WTC11 (cell line): Measurements from ENCODE around the gene WWOX. TPM values are rescaled to one million over a fixed set of nuclear protein-coding genes. Genes with fewer than 3 reads are reported as not detected.

Experiments used
- ATAC-seq: fragments of 200-7000 bp; cut with Tn5 transposase; 2 replicates; pipeline ENCODE4 v1.10.0; 2021; ENCODE audit warnings: mild to moderate bottlenecking, moderate library complexity
- CTCF ChIA-PET: fragments of 300-600 bp; sonication (Branson Sonifier 250); formaldehyde crosslinking; loops from one replicate; lab custom pipeline; 2021; ENCODE audit warnings: antibody characterized with exemption; lab: Charles Lee
- POLR2A ChIA-PET: fragments of 350-600 bp; sonication (Branson Sonifier 250); formaldehyde crosslinking; loops from one replicate; lab custom pipeline; 2021; ENCODE audit warnings: antibody characterized with exemption; lab: Charles Lee
- DNase-seq: peaks from one replicate; pipeline ENCODE4 v3.0.0; 2021; ENCODE audit warnings: low spot score
- H3K27ac Mint-ChIP-seq: 2 replicates; pipeline ENCODE4 v1.8.0; 2021; ENCODE audit warnings: mixed read lengths
- H3K27me3 Mint-ChIP-seq: 2 replicates; pipeline ENCODE4 v1.8.0; 2021; ENCODE audit warnings: low read depth, mild to moderate bottlenecking, moderate library complexity, mixed read lengths
- H3K36me3 Mint-ChIP-seq: 2 replicates; pipeline ENCODE4 v1.8.0; 2021; ENCODE audit warnings: mixed read lengths
- H3K4me1 Mint-ChIP-seq: 2 replicates; pipeline ENCODE4 v1.8.0; 2022; ENCODE audit warnings: mixed read lengths
- H3K4me3 Mint-ChIP-seq: 2 replicates; pipeline ENCODE4 v1.8.0; 2021; ENCODE audit warnings: mild to moderate bottlenecking, moderate library complexity, mixed read lengths
- H3K9me3 Mint-ChIP-seq: 2 replicates; pipeline ENCODE4 v1.8.0; 2021; ENCODE audit warnings: mixed read lengths
- CBFB ChIP-seq: sonication (generic); formaldehyde crosslinking; IDR thresholded peaks from 2 replicates; pipeline ENCODE4 v1.8.1; 2022; ENCODE audit warnings: mild to moderate bottlenecking, low read depth, missing genetic modification reagents
- HMGA2 ChIP-seq: fragments of 250-450 bp; sonication (Bioruptor Pico); IDR thresholded peaks from 2 replicates; pipeline ENCODE4 v1.4.0; 2021; ENCODE audit warnings: mild to moderate bottlenecking, moderate library complexity
- IRF1 ChIP-seq: sonication (generic); formaldehyde crosslinking; IDR thresholded peaks from 2 replicates; pipeline ENCODE4 v1.8.0; 2023; ENCODE audit warnings: missing genetic modification reagents
- JUN ChIP-seq: sonication (generic); formaldehyde crosslinking; IDR thresholded peaks from 2 replicates; pipeline ENCODE4 v1.8.0; 2023; ENCODE audit warnings: mild to moderate bottlenecking, missing genetic modification reagents
- NFYB ChIP-seq: sonication (generic); formaldehyde crosslinking; conservative IDR thresholded peaks from 2 replicates; pipeline ENCODE4 v1.8.0; 2022; ENCODE audit warnings: low read depth, missing genetic modification reagents
- SOX15 ChIP-seq: fragments of 250-450 bp; sonication (Bioruptor Pico); IDR thresholded peaks from 2 replicates; pipeline ENCODE4 v1.9.0; 2021; ENCODE audit warnings: mild to moderate bottlenecking
- TCF7 ChIP-seq: sonication (generic); formaldehyde crosslinking; IDR thresholded peaks from 2 replicates; pipeline ENCODE4 v1.8.0; 2022; ENCODE audit warnings: mild to moderate bottlenecking, low read depth, missing genetic modification reagents, moderate library complexity
- ZMAT4 ChIP-seq: fragments of 250-450 bp; sonication (Bioruptor Pico); IDR thresholded peaks from 2 replicates; pipeline ENCODE4 v1.9.0; 2021; ENCODE audit warnings: mild to moderate bottlenecking
- ZNF232 ChIP-seq: sonication (generic); formaldehyde crosslinking; IDR thresholded peaks from 2 replicates; pipeline ENCODE4 v1.8.0; 2022; ENCODE audit warnings: mild to moderate bottlenecking, missing genetic modification reagents
- ZNF263 ChIP-seq: sonication (generic); formaldehyde crosslinking; IDR thresholded peaks from 2 replicates; pipeline ENCODE4 v1.8.1; 2022; ENCODE audit warnings: low read depth, mild to moderate bottlenecking, moderate library complexity, missing genetic modification reagents
- ZNF423 ChIP-seq: fragments of 250-450 bp; sonication (Bioruptor Pico); IDR thresholded peaks from 2 replicates; pipeline ENCODE4 v2.1.2; 2022; ENCODE audit warnings: mild to moderate bottlenecking, moderate library complexity
- ZNF671 ChIP-seq: fragments of 250-450 bp; sonication (Bioruptor Pico); IDR thresholded peaks from 2 replicates; pipeline ENCODE4 v1.8.0; 2021; ENCODE audit warnings: mild to moderate bottlenecking
- ZSCAN18 ChIP-seq: fragments of 250-450 bp; sonication (Bioruptor Pico); IDR thresholded peaks from 2 replicates; pipeline ENCODE4 v2.1.2; 2022; ENCODE audit warnings: mild to moderate bottlenecking, moderate library complexity
- total RNA-seq: library from RNA; stranded (reverse); gene quantifications from 3 replicates; pipeline ENCODE4 v1.2.3, GENCODE V29; 2021
- TF ChIP-seq, protein P1 (sequence below): sonication (generic); formaldehyde crosslinking; conservative IDR thresholded peaks from 2 replicates; pipeline ENCODE4 v1.8.1; 2023; ENCODE audit warnings: mild to moderate bottlenecking, low read depth, missing genetic modification reagents, moderate library complexity
- TF ChIP-seq, protein P2 (sequence below): sonication (generic); formaldehyde crosslinking; IDR thresholded peaks from 2 replicates; pipeline ENCODE4 v1.8.0; 2022; ENCODE audit warnings: mild to moderate bottlenecking, missing genetic modification reagents
- TF ChIP-seq, protein P3 (sequence below): sonication (generic); formaldehyde crosslinking; IDR thresholded peaks from 2 replicates; pipeline ENCODE4 v1.8.1; 2023; ENCODE audit warnings: mild to moderate bottlenecking, missing genetic modification reagents, moderate library complexity

WWOX gene
- total RNA-seq, 1 experiment from 2014 or later = 15.7 TPM

DNA sequence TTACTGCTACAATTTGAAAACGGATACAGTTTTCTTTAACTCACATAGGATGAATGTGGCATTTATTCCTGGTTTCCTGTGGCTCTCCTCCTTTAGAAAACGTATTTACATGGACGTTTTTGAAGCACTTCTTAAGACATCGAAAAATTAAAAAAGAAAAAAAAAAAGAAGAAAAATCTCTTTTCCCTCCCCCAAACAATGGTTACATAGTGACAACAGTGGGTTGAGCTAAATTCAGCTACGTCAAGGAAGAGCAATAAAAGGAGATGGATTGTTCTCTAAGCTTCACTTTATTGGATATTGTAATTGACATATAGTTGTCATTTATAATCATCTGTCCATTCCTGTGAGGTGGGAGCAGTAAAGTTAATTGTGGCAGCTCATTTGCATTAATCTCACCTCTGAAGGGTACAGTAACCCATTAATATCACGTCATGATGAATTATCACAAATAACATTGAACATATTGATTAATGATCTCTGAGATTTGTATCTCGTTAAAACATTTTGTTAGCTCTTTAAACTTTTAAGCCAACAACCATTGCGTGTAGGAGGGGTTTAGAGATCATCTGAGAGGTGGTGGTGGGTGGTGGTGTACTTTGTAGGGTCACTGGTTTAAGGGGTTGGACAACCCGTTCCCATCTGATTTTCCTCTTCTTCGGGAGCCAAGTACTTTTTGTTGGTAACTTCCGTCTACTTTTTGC, 184.2 kb downstream of the WWOX start:
- DNase-seq = no peak
- no peak overlapping the region for H3K4me3 Mint-ChIP-seq
- no peaks in the 10 kb centered on the region for H3K36me3 Mint-ChIP-seq
- no peak for ATAC-seq
- no peaks in the 10 kb centered on the region for H3K9me3 Mint-ChIP-seq
- POLR2A ChIA-PET = no interaction called here
- H3K4me1 Mint-ChIP-seq = peaks cover 23% of the 10 kb centered on the region
- H3K27me3 Mint-ChIP-seq = no peaks in the 10 kb centered on the region
- CTCF ChIA-PET = no interaction called here
- no peak overlapping the region; the same call in 1 of the 2 replicates for H3K27ac Mint-ChIP-seq
- no peak for TF ChIP-seq ZNF671 (CRISPR knock-in tag)
- TF ChIP-seq, protein P1, sequence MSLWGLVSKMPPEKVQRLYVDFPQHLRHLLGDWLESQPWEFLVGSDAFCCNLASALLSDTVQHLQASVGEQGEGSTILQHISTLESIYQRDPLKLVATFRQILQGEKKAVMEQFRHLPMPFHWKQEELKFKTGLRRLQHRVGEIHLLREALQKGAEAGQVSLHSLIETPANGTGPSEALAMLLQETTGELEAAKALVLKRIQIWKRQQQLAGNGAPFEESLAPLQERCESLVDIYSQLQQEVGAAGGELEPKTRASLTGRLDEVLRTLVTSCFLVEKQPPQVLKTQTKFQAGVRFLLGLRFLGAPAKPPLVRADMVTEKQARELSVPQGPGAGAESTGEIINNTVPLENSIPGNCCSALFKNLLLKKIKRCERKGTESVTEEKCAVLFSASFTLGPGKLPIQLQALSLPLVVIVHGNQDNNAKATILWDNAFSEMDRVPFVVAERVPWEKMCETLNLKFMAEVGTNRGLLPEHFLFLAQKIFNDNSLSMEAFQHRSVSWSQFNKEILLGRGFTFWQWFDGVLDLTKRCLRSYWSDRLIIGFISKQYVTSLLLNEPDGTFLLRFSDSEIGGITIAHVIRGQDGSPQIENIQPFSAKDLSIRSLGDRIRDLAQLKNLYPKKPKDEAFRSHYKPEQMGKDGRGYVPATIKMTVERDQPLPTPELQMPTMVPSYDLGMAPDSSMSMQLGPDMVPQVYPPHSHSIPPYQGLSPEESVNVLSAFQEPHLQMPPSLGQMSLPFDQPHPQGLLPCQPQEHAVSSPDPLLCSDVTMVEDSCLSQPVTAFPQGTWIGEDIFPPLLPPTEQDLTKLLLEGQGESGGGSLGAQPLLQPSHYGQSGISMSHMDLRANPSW (CRISPR knock-in tag) = no peak
- TF ChIP-seq CBFB (CRISPR knock-in tag) = no peak
- no peak for TF ChIP-seq SOX15 (CRISPR knock-in tag)
- TF ChIP-seq, protein P2, sequence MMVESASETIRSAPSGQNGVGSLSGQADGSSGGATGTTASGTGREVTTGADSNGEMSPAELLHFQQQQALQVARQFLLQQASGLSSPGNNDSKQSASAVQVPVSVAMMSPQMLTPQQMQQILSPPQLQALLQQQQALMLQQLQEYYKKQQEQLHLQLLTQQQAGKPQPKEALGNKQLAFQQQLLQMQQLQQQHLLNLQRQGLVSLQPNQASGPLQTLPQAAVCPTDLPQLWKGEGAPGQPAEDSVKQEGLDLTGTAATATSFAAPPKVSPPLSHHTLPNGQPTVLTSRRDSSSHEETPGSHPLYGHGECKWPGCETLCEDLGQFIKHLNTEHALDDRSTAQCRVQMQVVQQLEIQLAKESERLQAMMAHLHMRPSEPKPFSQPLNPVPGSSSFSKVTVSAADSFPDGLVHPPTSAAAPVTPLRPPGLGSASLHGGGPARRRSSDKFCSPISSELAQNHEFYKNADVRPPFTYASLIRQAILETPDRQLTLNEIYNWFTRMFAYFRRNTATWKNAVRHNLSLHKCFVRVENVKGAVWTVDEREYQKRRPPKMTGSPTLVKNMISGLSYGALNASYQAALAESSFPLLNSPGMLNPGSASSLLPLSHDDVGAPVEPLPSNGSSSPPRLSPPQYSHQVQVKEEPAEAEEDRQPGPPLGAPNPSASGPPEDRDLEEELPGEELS = no peak
- TF ChIP-seq HMGA2 (CRISPR knock-in tag) = no peak
- TF ChIP-seq ZNF263 (CRISPR knock-in tag) = no peak
- TF ChIP-seq ZNF232 = no peak
- TF ChIP-seq TCF7 (CRISPR knock-in tag) = no peak
- TF ChIP-seq, protein P3, sequence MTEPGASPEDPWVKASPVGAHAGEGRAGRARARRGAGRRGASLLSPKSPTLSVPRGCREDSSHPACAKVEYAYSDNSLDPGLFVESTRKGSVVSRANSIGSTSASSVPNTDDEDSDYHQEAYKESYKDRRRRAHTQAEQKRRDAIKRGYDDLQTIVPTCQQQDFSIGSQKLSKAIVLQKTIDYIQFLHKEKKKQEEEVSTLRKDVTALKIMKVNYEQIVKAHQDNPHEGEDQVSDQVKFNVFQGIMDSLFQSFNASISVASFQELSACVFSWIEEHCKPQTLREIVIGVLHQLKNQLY (CRISPR knock-in tag) = no peak

DNA sequence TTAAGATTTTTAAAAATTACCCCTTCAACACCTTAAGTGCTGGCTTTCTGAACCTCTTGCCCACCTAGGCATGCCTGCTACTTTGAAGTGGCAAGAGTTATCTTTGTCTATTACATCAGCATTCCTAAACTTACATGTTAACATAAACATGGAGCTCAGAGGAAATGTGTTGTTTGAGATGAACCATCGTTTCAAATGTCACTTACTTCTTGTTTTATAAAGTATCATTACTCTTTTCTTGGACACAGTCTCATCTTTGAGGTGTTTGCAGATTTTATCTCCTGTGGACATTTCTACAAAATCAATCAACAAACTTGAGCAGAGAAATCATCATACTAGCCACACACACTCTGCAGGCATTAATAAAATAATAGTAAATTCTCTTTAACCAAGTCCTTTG, 184.9 kb downstream of the WWOX start:
- H3K4me3 Mint-ChIP-seq = no peak overlapping the region
- peak overlapping the region; percentile 32; the same call in 1 of the 2 replicates for H3K27ac Mint-ChIP-seq
- no peak for DNase-seq
- ChIA-PET CTCF (no interaction called here), POLR2A (no interaction called here)
- peaks cover 29% of the 10 kb centered on the region for H3K4me1 Mint-ChIP-seq
- TF ChIP-seq ZMAT4 = no peak
- no peak for TF ChIP-seq ZNF423
- TF ChIP-seq ZSCAN18 (CRISPR knock-in tag) = no peak
- no peak for TF ChIP-seq IRF1 (CRISPR knock-in tag)
- no peak for TF ChIP-seq NFYB (CRISPR knock-in tag)
- TF ChIP-seq JUN (CRISPR knock-in tag) = no peak
- no peaks in the 10 kb centered on the region for H3K36me3 Mint-ChIP-seq
- ATAC-seq = no peak
- no peaks in the 10 kb centered on the region for H3K9me3 Mint-ChIP-seq
- no peaks in the 10 kb centered on the region for H3K27me3 Mint-ChIP-seq
